ENCODE data around the gene IGF2BP2.

IGF2BP2 gene

DNA sequence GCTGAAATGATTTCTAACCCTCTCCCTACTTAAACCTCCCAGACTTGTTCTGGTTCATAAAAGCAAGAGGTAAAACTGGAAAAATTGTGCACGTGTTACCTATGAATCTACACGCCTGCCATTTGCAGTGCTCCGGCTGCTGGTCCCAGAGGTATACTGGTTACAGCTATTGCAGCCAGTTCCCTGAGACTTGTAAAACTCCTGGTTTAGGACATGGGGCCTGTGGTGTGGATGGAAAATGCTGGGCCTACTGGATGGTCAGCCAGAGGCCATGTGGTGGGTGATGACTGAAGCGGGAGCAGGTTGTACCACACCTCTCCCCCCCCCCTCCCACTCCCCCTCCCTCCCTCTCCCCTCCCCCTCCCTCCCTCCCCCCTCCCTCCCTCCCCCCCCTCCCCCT lies 193.7 kb downstream of the IGF2BP2 start:
- DNase-seq, result no peak

DNA sequence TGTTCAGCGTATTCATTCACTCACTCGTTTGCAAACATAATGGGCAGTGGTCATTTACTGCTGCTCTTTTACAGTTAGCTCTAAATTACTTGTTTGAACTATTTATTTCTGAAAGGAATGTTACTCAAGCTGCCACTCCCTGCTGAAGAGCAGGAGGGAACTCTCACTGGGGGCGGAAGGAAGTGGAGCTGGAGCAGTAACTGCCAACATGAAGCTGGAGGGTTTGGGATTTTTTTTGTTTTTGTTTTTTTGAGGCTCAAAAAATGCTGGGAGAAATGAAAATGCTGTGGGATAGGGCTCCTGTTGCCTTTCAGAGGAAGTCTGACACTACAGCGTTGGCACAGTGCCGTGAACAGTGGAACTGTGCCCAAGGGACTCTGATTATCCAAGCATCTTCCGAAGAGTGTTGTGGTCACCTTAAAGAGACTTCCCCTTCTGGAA lies 194.6 kb downstream of the IGF2BP2 start:
- no peak for DNase-seq

DNA sequence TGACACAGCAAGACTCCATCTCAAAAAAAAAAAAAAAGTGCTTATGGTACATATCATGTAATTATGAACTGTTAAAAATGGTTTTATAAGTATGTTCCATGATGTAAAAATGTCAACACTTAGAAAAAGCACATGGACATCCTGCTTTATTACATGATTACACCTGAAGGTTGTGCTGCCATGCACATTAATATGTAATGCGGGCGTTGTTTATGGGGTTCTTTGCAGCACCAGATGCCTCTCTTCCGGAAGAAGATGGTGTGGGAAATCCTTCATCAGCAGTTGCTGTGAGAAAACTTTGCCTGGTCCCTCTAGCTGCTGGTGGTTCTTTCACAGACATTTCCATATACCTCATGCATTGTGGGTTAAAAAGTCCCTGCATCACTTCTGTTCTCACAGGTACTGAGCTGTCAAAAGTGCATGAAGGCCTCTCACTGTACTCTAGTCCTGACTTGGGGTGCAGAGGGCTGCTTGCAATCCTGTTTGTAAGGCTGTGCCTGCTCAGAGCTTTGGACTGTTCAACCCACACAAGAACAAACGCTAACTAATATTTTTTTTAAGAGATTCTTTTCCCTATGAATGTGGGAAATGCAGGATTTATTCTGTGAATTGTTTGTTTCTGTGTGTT lies 195.2 kb downstream of the IGF2BP2 start:
- no peak for DNase-seq

DNA sequence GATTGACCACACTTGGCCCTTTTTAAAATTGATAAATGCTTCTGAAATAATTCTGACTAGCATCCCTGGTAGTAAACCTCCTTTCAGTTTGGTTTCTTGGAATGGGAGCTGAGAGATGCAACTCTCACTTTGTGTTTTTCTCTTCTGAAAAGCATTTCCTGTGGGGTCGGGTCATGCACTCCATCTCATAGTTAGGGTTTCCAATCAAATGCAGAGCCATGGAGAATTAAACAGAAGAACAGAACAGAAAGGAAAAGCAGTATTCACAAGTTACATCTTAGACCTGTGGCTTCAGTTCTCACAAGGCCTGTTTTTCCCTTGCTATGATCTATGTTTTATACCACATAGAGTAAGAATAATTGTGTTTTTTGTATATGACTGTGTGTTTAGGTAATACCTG lies 199.1 kb downstream of the IGF2BP2 start:
- no peak for DNase-seq

DNA sequence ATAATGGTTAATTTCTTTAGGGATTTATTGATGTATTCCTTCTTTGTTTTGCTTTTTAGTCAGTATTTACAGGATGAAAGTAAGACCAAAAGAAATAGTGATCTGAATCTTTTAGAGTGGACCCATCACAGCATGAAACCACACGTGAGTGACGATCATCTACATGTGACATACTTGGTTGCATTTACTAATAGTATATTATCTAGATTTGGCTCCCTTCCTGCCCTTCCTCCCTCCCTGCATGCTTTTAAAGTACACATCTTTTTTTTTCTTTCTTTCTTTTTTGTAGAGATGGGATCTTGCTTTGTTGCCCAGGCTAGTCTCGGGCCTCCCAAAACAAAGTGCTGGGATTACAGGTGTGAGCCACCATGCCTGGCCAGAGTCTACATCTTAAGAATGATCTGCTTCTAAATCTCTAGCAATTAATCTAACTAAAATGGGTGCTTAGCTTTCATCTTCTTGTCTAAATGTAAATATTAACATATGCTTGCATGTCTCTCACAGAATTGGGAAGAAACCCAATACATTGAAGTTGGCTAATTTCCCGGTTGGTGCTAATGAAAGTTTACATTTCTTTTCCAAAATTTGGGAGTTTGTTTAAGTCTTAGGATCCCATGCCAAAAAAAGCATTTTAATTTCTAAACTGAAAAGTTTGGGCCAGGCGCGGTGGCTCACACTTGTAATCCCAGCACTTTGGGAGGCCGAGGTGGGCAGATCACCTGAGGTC lies 200.7 kb downstream of the IGF2BP2 start:
- no peak for DNase-seq

DNA sequence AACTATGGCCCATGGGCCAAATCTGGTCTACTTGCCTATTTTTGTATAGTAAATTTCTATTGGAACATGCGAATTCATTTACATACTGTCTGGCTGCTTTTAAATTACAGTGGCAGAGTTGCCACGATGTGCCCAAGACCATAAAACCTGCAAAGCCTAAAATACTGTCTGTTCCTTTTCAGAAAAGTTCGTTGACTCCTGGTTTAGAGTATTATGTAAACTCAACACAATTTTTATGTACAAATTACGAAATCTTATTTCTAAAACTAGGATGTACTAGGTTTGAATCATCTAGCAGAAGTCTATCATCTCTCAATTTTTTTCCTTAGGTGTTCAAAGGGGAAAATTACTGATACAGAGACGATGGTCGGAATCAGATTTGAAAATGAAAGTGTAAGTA lies 211.8 kb downstream of the IGF2BP2 start:
- DNase-seq, result no peak

DNA sequence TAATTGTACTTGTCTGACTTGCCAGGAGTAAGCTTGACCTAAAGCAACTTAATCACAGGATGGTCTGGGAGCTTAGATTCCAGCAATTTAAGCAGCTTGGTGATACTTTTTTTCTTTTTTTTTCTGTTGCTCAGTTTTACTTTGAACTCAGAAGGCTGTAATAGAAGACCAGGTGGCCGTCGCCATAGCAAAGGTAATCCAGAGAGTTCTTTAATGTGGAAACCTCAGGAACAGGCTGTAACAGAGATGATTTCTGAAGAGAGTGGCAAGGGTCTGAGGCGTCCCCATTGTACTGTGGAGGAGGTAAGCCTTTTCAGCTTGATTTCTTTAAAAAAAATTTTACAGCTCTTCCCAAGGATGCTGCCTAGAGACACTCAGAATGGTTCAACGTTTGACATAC lies 218.6 kb downstream of the IGF2BP2 start:
- DNase-seq, result no peak

DNA sequence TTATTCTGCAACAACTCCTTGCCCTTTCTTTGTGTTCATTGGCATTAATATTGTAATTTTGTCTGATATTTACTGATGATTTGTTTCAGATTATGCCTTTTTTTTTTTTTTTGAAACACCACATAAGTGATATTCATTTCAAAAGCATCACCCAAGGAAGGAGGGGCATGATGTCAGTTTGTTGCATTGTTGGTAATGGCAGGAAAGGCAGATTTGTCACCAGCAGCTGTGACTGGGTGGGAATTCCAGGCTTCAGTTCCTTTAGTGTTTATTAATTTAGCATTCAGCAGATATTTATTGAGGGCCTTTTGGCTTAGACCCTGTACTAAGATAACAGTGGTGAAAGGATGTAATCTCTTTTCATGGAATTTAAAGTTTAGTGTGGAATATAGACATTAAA lies 219.3 kb downstream of the IGF2BP2 start:
- DNase-seq, result no peak

DNA sequence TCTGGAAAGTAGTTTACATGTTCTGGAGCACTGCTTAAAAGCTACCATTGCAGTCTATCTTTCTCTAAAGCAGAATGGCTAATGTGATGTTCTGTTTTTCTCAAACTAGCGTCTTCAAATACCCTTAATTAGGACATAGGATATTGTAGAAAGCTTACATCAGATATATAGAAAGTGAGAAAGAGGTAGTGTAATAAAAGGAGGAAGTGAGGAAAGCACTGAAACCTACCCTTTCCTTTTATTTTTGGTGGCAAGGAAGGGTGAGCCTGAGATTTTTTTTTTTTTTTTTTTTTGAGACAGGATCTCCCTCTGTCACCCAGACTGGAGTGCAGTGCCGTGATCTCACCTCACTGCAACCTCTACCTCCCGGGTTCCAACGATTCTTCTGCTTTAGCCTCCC lies 229.3 kb downstream of the IGF2BP2 start:
- DNase-seq, result no peak

DNA sequence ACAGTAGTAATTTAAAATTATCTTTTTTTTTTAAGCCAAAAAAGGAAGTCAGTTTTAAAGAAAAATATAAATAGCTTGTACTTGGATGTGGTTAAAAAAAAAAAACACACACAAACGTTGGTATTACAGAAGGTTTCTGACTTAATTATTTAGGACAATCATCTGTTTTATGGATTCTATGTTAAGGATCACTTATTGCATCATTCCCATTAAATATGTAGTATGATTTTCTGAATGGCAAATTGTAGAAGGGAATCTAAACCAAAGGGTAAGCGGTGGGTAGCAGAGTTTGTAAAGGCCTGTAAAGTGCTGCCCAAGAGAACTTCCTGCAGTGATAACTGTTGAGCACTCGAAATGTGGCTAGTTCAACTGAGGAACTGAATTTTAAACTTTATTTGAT lies 230.8 kb downstream of the IGF2BP2 start:
- DNase-seq, result no peak

Measured in activated T-cell treated with anti-CD3 and anti-CD28 coated beads for 4 hours (primary cell).